ENCODE results near the gene C6orf136. TPM values are rescaled to one million over a fixed set of nuclear protein-coding genes. Genes with fewer than 3 reads are reported as not detected.

Gene C6orf136
- total RNA-seq, 1 experiment from 2014 or later = 34.8 TPM

DNA sequence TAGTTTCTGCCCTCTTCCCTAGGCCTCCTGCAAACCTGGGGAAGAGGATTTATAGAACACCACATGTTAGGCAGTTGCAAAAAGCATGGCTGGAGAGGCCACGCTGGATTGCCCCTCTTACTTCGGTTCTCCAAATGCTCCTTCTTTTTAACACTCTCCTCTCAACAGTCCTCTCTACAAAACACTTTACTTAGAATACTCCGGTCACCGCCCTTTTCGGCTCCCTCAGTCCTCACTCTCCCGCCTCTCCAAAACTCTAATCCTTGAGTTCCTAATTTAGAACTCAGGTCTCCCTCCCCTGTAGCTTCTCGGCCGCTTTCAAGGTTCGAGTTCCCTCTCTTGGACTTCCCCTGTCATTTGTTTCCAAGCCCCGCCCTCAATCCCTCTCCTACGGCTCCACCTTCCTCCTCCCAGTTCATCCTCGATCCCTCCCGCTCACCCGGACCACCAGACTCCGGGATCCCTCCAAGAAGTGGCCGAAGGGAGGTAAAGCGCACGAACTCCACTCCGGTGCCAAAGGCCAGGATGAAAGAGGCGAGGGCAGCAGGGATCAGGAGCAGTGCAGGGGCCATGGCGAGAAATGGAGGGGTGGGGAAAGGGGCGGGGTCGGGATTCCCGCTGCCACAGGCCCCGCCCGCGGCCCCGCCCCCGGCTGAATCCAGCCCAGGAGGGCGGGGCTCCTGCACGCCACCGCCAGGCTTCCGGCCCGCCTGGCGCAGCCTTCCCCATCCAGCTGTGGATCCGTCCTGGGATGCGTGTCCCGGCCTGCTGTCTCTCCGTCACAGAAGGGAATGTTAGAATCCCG lies 43.7 kb downstream of the C6orf136 start, which contains the start of gene NRM:
Gene NRM (minus strand): TSS at position 582 of the 805 bp plus-strand sequence. CDS start 10 bp downstream, at position 572.
- peak within 1 kb of the TSS; percentile 58 to 61 for H3K4me3 ChIP-seq (replicated peaks in 1 of 2; ENCODE audit: low read depth in 1 of 2, low read length in 2 of 2)
- DNase-seq (ENCODE audit: low read depth, low spot score) (no peak), ATAC-seq (peak; percentile 68)
- H3K9ac ChIP-seq (ENCODE audit: low read length) = peak within 1 kb of the TSS; percentile 67
- peak within 1 kb of the TSS; percentile 86 for H3K4me2 ChIP-seq (ENCODE audit: low read length)
- H2AFZ ChIP-seq (ENCODE audit: low read depth, low read length, poor library complexity, severe bottlenecking) = no peak within 1 kb of the TSS
- CTCF ChIA-PET = interaction anchor here (1.5 kb wide), 1 partner anchor 12 kb away, joined by 9 read pairs; no protein-coding TSS in a partner anchor
- peaks cover 45 to 64% of the 10 kb centered on the region in 2 experiments for H3K4me1 ChIP-seq (ENCODE audit: control insufficient read depth in 1 of 2, insufficient read depth in 2 of 2, low read length in 2 of 2)
- no peaks in the 10 kb centered on the region for H3K9me2 ChIP-seq (ENCODE audit: insufficient read depth)
- TF ChIP-seq ELF1 (IDR thresholded peaks at IDR 0.05; ENCODE audit: borderline replicate concordance, low read depth) (no peak), YY1 (IDR thresholded peaks at IDR 0.05; ENCODE audit: extremely low read depth, insufficient replicate concordance, low read depth, low read length) (peak; percentile 10), POLR2AphosphoS5 (IDR thresholded peaks at IDR 0.05; ENCODE audit: low read depth, low read length) (peak; percentile 85), POLR2A (IDR thresholded peaks at IDR 0.05; ENCODE audit: borderline replicate concordance, extremely low read depth, insufficient read depth, insufficient read length) (peak; percentile 57), ZNF274 (IDR thresholded peaks at IDR 0.05; ENCODE audit: low read depth, low read length) (no peak)
- TF ChIP-seq, protein P1, sequence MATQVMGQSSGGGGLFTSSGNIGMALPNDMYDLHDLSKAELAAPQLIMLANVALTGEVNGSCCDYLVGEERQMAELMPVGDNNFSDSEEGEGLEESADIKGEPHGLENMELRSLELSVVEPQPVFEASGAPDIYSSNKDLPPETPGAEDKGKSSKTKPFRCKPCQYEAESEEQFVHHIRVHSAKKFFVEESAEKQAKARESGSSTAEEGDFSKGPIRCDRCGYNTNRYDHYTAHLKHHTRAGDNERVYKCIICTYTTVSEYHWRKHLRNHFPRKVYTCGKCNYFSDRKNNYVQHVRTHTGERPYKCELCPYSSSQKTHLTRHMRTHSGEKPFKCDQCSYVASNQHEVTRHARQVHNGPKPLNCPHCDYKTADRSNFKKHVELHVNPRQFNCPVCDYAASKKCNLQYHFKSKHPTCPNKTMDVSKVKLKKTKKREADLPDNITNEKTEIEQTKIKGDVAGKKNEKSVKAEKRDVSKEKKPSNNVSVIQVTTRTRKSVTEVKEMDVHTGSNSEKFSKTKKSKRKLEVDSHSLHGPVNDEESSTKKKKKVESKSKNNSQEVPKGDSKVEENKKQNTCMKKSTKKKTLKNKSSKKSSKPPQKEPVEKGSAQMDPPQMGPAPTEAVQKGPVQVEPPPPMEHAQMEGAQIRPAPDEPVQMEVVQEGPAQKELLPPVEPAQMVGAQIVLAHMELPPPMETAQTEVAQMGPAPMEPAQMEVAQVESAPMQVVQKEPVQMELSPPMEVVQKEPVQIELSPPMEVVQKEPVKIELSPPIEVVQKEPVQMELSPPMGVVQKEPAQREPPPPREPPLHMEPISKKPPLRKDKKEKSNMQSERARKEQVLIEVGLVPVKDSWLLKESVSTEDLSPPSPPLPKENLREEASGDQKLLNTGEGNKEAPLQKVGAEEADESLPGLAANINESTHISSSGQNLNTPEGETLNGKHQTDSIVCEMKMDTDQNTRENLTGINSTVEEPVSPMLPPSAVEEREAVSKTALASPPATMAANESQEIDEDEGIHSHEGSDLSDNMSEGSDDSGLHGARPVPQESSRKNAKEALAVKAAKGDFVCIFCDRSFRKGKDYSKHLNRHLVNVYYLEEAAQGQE (IDR thresholded peaks at IDR 0.05; ENCODE audit: low read depth) = no peak
- TF ChIP-seq, protein P2, sequence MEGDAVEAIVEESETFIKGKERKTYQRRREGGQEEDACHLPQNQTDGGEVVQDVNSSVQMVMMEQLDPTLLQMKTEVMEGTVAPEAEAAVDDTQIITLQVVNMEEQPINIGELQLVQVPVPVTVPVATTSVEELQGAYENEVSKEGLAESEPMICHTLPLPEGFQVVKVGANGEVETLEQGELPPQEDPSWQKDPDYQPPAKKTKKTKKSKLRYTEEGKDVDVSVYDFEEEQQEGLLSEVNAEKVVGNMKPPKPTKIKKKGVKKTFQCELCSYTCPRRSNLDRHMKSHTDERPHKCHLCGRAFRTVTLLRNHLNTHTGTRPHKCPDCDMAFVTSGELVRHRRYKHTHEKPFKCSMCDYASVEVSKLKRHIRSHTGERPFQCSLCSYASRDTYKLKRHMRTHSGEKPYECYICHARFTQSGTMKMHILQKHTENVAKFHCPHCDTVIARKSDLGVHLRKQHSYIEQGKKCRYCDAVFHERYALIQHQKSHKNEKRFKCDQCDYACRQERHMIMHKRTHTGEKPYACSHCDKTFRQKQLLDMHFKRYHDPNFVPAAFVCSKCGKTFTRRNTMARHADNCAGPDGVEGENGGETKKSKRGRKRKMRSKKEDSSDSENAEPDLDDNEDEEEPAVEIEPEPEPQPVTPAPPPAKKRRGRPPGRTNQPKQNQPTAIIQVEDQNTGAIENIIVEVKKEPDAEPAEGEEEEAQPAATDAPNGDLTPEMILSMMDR (IDR thresholded peaks at IDR 0.05 in 2 of 3, conservative IDR thresholded peaks at IDR 0.05 in 1 of 3; ENCODE audit: borderline replicate concordance in 1 of 3, insufficient read depth in 1 of 3, low read depth in 2 of 3, low read length in 2 of 3) = no peak
- POLR2A ChIA-PET = interaction anchor here (0.7 to 3.5 kb wide), 6 partner anchors 9 to 40 kb away, joined by 3 to 25 read pairs (median 3); partner anchors contain the start of genes DHX16, MDC1 and TUBB
- no TSS peak for BruUV-seq (replicated peaks)
- peak within 1 kb of the TSS; percentile 77 for H3K27ac ChIP-seq (ENCODE audit: low read depth, low read length)
- H3K9me3 ChIP-seq (ENCODE audit: control insufficient read depth in 1 of 2, insufficient read depth in 1 of 2, low read depth in 1 of 2, low read length in 2 of 2) = no peaks in the 10 kb centered on the region
- intact Hi-C loops (cut with micrococcal nuclease) = loop anchor here (1.0 kb wide), 1 partner anchor 27 kb away; the partner anchor contains the start of gene MDC1
- H3K27me3 ChIP-seq (ENCODE audit: insufficient read depth, low read length) = no peaks in the 10 kb centered on the region
- H3K36me3 ChIP-seq (ENCODE audit: control insufficient read depth in 1 of 2, insufficient read depth in 2 of 2, low read length in 2 of 2) = no peaks in the 10 kb centered on the region
- RAD21 ChIA-PET (ENCODE audit: low non-redundant PET in 1 of 2, low total read pairs in 2 of 2, uncharacterized antibody in 2 of 2, unreplicated experiment in 2 of 2) = interaction anchor here in 1 of 2 experiments (1.6 kb wide), 1 partner anchor 27 kb away, joined by 4 read pairs; the partner anchor contains the start of gene MDC1
- H4K20me1 ChIP-seq (ENCODE audit: insufficient read depth) = no peaks in the 10 kb centered on the region
- H3K79me2 ChIP-seq (ENCODE audit: insufficient read depth, low read length) = peaks cover 9% of the 10 kb centered on the region
